IPS-20b (cell line): Measurements from ENCODE around the gene SP8.
"Not testable (repeated sequence)": the region's sequence is repeated elsewhere in the genome, so short reads cannot be mapped to it uniquely, and the experiment has no call there.

Source experiments
- H3K27ac ChIP-seq: one replicate; pipeline ENCODE4 v1.5.1; 2013; ENCODE audit warnings: low read length
- H3K27me3 ChIP-seq: 2 replicates; pipeline ENCODE4 v1.6.1; 2013; ENCODE audit warnings: mild to moderate bottlenecking, low read length, inconsistent platforms; ENCODE audit not compliant: insufficient read depth
- H3K36me3 ChIP-seq: 2 replicates; pipeline ENCODE4 v1.6.1; 2013; ENCODE audit warnings: low read depth, mild to moderate bottlenecking, inconsistent platforms, low read length, moderate library complexity; ENCODE audit not compliant: insufficient read depth
- H3K4me1 ChIP-seq: 2 replicates; pipeline ENCODE4 v1.6.1; 2013; ENCODE audit warnings: mild to moderate bottlenecking, control low read depth, inconsistent platforms, low read length, moderate library complexity; ENCODE audit not compliant: insufficient read depth
- H3K4me3 ChIP-seq: 2 replicates; pipeline ENCODE4 v1.5.1; 2013; ENCODE audit warnings: mild to moderate bottlenecking, low read length, inconsistent platforms
- H3K9ac ChIP-seq: 2 replicates; pipeline ENCODE4 v1.6.1; 2013; ENCODE audit warnings: low read depth, mild to moderate bottlenecking, inconsistent platforms, low read length, moderate library complexity
- H3K9me3 ChIP-seq: 2 replicates; pipeline ENCODE4 v1.6.1; 2013; ENCODE audit warnings: mild to moderate bottlenecking, low read depth, low read length, inconsistent platforms; ENCODE audit not compliant: insufficient read depth

SP8 gene

GRCh38 chr7:20786779-20787659 lies at the start of gene SP8:
Gene SP8, minus strand, starts transcription at chr7:20786886. Its CDS starts 88 bp downstream, at chr7:20786798.
- Histone ChIP-seq H3K36me3 (no peaks in the 10 kb centered on the region), H3K27ac (no peak within 1 kb of the TSS), H3K9me3 (no peaks in the 10 kb centered on the region), H3K27me3 (peaks cover 83% of the 10 kb centered on the region), H3K4me1 (peaks cover 39% of the 10 kb centered on the region; the same call in 1 of the 2 replicates), H3K9ac (peak within 1 kb of the TSS; percentile 77; the same call in 1 of the 2 replicates), H3K4me3 (peak within 1 kb of the TSS; percentile 88)

- H3K27me3 ChIP-seq, H3K9ac ChIP-seq, H3K36me3 ChIP-seq, H3K4me3 ChIP-seq, H3K9me3 ChIP-seq, H3K27ac ChIP-seq, H3K4me1 ChIP-seq: not testable (repeated sequence)
Measured at GRCh38 chr7:20836424-20836823, 49.7 kb upstream of the SP8 start.

GRCh38 chr7:20835111-20835750 lies 48.5 kb upstream of the SP8 start:
- H3K4me3 ChIP-seq: peak overlapping the region; percentile 38; the same call in 1 of the 2 replicates
- H3K27me3 ChIP-seq: no peaks in the 10 kb centered on the region
- H3K9ac ChIP-seq: no peak overlapping the region
- peaks cover 11% of the 10 kb centered on the region; the same call in 1 of the 2 replicates for H3K4me1 ChIP-seq
- H3K27ac ChIP-seq: no peak overlapping the region
- H3K36me3 ChIP-seq: no peaks in the 10 kb centered on the region
- no peaks in the 10 kb centered on the region for H3K9me3 ChIP-seq

- Histone ChIP-seq H3K4me1 (peaks cover 11% of the 10 kb centered on the region; the same call in 1 of the 2 replicates), H3K36me3 (no peaks in the 10 kb centered on the region), H3K4me3 (no peak overlapping the region), H3K27ac (no peak overlapping the region), H3K27me3 (no peaks in the 10 kb centered on the region), H3K9me3 (no peaks in the 10 kb centered on the region), H3K9ac (no peak overlapping the region)
Measured at GRCh38 chr7:20834656-20835055, 48.0 kb upstream of the SP8 start.

GRCh38 chr7:20831956-20832355 lies 45.3 kb upstream of the SP8 start:
- Histone ChIP-seq H3K4me3 (no peak overlapping the region), H3K27ac (no peak overlapping the region), H3K36me3 (no peaks in the 10 kb centered on the region), H3K27me3 (no peaks in the 10 kb centered on the region), H3K4me1 (peaks cover 12% of the 10 kb centered on the region; the same call in 1 of the 2 replicates), H3K9ac (no peak overlapping the region), H3K9me3 (no peaks in the 10 kb centered on the region)

DNA sequence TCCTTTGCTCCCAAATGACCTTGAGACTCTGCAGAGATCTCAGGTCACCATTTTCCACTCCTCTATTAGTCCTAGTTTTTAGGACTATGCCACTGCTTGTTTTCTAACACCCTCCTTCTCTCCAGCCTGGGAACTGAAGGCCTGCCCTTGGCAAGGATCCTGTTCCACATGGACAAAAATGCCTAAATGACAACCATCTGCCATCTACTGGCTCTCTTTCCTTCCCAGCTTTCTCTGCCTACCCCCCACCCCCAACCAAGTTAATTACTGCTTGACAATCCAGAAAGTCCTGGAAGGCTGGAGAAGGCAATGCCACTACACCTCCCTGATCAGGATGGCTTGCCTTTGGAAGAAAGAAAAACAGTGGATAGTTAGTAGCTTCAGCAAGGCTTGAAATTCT lies 44.8 kb upstream of the SP8 start:
- Histone ChIP-seq H3K9me3 (no peaks in the 10 kb centered on the region), H3K27me3 (no peaks in the 10 kb centered on the region), H3K36me3 (no peaks in the 10 kb centered on the region)

DNA sequence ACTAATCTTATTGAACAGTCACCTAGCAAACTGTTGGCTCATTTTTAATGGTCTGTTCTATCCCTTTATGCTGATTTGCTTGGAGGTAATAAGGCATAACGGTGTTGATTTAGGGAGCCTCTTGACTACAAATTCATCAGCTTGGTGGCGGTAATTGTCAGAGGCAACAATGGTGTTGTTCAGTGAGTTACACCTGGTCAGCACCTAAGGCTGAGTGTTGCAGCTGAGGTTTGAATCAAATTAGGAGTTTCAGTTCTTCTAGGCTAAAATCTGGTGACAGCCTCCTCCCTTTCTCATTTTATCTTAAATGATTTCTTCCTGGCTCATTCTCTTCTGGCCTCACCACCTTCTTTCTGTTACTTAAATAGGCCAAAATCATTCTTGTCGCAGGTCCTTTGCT lies 42.3 kb upstream of the SP8 start:
- Histone ChIP-seq H3K9me3 (no peaks in the 10 kb centered on the region), H3K4me1 (peaks cover 25% of the 10 kb centered on the region; the same call in 1 of the 2 replicates), H3K27ac (no peak overlapping the region), H3K36me3 (no peaks in the 10 kb centered on the region), H3K4me3 (no peak overlapping the region), H3K27me3 (no peaks in the 10 kb centered on the region), H3K9ac (no peak overlapping the region)

More for the DNA sequence above, 44.8 kb upstream of the SP8 start:
- no peak overlapping the region for H3K27ac ChIP-seq
- no peak overlapping the region for H3K9ac ChIP-seq
- H3K4me1 ChIP-seq: peaks cover 17% of the 10 kb centered on the region; the same call in 1 of the 2 replicates
- no peak overlapping the region for H3K4me3 ChIP-seq

- no peaks in the 10 kb centered on the region for H3K9me3 ChIP-seq
- H3K4me3 ChIP-seq: no peak overlapping the region
- H3K27ac ChIP-seq: no peak overlapping the region
- H3K9ac ChIP-seq: no peak overlapping the region
- no peaks in the 10 kb centered on the region for H3K36me3 ChIP-seq
- no peaks in the 10 kb centered on the region for H3K27me3 ChIP-seq
- H3K4me1 ChIP-seq: peaks cover 24% of the 10 kb centered on the region; the same call in 1 of the 2 replicates
Measured at GRCh38 chr7:20827172-20827571, 40.5 kb upstream of the SP8 start.

GRCh38 chr7:20826243-20826642 lies 39.6 kb upstream of the SP8 start:
- H3K9ac ChIP-seq: no peak overlapping the region
- no peaks in the 10 kb centered on the region for H3K9me3 ChIP-seq
- no peak overlapping the region for H3K4me3 ChIP-seq
- no peaks in the 10 kb centered on the region for H3K27me3 ChIP-seq
- H3K27ac ChIP-seq: peak overlapping the region; percentile 39
- H3K36me3 ChIP-seq: no peaks in the 10 kb centered on the region
- peaks cover 15% of the 10 kb centered on the region; the same call in 1 of the 2 replicates for H3K4me1 ChIP-seq

DNA sequence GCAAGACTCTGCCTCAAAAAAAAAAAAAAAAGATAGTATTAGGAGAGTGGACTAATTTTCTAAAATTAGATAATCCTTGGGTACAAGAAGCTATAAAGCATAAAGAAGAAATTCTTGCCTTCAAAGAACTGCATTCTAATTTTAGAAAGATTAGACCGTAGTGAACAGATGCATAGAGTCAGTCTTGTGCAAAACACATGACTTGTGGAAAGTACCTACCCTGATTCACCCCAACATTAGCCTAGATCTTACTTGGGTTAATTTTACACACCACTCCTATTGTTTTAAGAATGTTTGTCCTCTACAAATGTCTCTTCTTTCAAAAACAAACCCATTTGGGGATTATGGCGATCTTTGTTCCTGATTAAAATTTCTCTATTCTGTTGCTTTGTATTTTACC lies 38.9 kb upstream of the SP8 start:
- peaks cover 13% of the 10 kb centered on the region; the same call in 1 of the 2 replicates for H3K4me1 ChIP-seq
- H3K27ac ChIP-seq: no peak overlapping the region
- H3K27me3 ChIP-seq: no peaks in the 10 kb centered on the region
- H3K36me3 ChIP-seq: no peaks in the 10 kb centered on the region
- no peaks in the 10 kb centered on the region for H3K9me3 ChIP-seq
- H3K4me3 ChIP-seq: no peak overlapping the region
- no peak overlapping the region for H3K9ac ChIP-seq

DNA sequence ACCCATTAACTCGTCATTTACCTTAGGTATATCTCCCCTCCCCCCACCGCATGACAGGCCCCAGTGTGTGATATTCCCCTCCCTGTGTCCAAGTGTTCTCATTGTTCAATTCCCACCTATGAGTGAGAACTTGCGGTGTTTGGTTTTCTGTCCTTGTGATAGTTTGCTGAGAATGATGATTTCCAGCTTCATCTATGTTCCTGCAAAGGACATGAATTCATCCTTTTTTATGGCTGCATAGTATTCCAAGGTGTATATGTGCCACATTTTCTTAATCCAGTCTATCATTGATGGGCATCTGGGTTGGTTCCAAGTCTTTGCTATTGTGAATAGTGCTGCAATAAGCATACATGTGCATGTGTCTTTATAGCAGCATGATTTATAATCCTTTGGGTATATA lies 34.7 kb upstream of the SP8 start:
- H3K4me3 ChIP-seq, H3K9me3 ChIP-seq, H3K27me3 ChIP-seq, H3K36me3 ChIP-seq, H3K9ac ChIP-seq, H3K4me1 ChIP-seq, H3K27ac ChIP-seq: not testable (repeated sequence)
